ENCODE results near the gene ASB1.
"Not testable (repeated sequence)": the region's sequence is repeated elsewhere in the genome, so short reads cannot be mapped to it uniquely, and the experiment has no call there.

ASB1 gene

DNA sequence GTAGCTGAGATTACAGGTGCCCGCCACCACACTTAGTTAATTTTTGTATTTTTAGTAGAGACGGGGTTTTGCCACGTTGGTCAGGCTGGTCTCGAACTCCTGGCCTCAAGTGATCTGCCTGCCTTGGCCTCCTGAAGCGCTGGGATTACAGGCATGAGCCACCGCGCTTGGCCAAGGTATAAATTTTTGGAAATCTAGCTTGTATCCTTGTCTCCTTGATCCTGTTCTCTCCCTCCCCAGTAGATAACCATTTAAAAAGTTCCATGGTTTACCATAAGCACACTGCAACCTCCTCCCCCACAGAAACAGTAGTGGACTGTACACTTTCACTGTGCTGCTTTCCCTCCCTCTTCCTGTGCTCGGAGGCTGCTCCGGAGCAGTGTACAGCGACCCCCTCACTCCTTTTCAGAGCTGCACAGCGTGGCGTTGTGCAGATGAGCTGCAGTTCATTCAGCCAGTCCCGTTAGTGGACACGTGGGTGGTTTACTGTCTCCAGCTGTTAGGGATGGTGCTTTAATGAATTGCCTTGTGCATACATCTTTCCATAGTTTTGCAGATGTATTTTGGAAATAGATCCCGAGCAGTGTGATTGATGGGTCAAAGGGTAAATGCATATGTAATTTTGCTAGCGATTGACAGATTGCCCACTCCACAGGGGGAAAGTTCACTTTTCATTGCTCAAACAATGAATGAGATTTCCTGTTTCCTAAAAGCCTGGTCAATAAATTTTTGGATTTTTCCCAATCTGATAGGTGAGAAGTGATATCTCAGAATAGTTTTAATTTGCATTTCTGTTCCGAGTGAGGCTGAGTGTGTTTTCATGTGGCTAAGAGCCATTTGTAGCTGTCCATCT is 14.8 kb downstream of the ASB1 start:
- peak in 1 of 10 donors; percentile 55 for DNase-seq
- intact Hi-C loops (cut with DNase I): no loop called here

DNA sequence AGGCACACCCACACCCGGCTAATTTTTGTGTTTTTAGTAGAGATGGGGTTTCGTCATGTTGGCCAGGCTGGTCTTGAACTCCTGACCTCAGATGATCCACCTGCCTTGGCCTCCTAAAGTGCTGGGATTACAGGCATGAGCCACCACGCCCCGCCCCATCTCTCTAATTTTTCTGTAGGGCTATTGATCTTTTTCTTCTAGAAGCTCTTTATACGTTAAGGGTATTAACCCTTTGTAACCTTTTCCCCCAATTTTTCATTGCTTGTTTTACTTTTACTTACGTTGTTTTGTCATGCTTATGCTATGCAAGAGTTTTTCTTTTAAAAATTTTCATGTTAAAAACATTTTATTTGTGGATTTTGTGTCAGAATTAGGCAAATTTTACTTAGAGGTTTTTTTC is 15.5 kb downstream of the ASB1 start:
- intact Hi-C loops (cut with DNase I); DNase-seq: not testable (repeated sequence)

DNA sequence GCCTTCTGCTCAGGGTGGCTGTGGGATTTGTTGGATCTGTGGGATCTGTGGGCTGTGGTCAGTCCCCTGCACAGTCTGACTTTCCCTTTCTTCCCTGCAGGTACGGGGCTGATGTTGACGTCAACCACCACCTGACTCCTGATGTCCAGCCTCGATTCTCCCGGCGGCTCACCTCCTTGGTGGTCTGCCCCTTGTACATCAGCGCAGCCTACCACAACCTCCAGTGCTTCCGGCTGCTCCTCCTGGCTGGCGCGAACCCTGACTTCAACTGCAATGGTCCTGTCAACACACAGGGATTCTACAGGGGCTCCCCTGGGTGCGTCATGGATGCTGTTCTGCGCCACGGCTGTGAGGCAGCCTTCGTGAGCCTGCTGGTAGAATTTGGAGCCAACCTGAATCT is 17.5 kb downstream of the ASB1 start:
- intact Hi-C loops (cut with DNase I): no loop called here
- no peak for DNase-seq

DNA sequence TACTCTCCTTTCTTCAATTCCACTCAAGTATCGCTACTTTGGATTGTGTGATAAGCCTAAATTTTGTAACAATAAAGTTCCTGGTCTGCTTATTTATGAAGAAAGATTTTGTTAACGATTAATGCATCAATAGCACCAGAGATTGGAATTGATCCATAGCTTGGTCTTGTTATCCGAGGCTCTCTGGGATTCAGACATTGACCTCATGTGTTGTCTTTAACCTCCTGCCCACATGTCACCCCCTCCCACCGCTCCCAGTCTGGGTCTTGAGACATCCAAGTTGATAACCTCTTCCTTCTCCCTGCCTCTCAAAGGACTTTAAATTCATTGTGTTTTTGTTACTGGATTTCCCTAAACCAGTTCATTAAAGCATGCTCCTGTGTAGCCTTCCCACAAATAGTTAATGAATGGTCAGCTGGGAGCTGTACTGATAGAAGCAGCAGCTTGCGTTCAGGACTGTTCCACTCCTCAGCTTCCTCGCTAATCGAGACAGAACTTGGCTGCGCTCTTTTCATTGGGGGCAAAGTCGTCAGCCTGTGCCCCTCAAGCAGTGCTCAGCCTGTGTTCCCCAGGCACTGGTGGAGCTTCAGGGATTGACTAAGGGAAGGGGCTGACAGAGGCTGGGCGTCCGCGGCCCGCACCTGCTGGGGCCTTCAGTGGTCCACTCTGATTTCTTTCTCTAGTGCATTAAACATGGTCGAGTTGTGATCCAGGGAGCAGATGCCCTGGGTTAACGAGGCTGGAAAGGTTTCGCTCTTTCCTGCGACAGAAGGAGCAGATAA is 18.9 kb downstream of the ASB1 start:
- DNase-seq: peak in 1 of 10 donors; percentile 58
- intact Hi-C loops (cut with DNase I): no loop called here

DNA sequence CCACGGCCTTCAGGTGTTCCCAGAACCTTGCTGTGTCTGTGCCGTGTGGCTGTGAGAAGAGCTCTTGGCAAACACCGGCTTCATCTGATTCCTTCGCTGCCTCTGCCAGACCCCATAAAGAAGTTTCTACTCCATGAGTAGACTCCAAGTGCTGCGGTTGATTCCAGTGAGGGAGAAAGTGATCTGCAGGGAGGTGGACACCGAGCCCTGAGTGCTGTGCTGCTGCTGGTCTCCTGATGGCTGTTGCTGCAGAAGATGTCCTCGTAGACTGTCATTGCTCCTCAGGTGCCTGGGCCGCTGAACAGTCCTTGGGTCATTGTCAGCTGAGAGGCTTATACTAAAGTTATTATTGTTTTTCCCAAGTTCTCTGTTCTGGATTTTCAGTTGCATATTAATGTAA is 19.6 kb downstream of the ASB1 start:
- intact Hi-C loops (cut with DNase I): no loop called here
- DNase-seq: peak in 1 of 10 donors; percentile 5

DNA sequence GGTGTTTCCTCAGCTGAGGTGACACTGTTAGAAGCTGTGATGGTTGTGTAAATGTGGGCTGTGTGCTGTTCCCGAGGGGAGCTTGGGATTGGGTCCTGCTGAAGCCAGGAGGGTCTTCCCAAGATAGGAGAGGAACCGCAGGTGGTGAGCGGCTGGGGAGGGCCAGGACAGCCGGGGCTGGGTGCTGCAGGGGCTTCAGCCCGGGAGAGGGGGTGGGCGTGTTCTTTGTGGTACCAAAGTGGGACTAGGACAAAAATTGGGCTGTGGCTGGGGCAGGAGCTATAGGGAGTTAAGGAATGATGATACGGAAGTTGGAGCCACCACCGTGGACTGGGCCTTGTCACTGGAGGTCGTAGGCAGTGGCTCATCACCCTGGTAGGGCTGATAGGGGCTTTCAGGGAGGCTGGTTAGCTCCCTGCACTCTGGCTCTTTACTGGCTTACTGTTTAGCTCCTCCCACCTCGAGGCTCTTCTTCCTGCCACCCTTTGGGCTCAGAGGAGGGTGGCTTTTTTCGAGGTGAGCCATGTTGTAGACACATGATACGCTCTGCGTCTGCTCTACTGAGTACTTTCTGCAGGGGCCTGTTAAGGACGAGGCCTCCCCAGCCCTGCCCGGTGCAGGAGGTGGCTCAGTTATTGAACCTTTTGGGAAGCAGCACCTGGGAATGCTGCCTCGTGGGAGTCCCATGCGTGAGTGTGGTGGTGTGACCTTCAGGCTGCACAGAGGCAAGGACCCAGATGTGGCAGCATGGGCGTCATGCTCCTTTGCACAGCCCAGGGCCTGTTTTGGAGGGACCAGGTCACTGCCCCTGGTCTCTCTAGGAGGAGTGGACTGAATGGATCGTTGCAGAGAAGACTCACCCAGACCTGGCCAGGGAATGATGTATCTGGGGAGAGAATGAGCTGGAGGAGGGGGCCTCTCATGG is 21.6 kb downstream of the ASB1 start:
- DNase-seq: no peak
- intact Hi-C loops (cut with DNase I): no loop called here

DNA sequence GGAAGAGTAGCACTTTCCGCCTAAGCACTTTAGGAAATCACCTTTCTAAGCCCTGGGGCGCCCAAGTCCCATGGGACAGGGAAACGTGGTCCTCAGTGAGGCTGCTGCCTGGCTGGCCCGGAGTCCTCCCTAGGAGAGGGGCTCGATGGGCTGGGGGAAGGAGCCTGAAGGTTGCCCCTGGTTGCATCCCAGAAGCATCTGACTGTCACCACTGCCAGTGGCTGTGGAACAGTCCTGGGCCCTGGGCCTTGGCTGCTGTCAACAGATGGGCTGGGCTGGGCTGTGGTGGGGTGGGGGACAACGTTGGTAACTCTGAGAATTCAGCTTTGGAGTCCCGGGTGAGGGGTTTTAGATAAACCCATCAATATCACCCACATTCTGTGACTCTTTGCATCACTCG is 22.5 kb downstream of the ASB1 start:
- DNase-seq: no peak
- intact Hi-C loops (cut with DNase I): no loop called here

DNA sequence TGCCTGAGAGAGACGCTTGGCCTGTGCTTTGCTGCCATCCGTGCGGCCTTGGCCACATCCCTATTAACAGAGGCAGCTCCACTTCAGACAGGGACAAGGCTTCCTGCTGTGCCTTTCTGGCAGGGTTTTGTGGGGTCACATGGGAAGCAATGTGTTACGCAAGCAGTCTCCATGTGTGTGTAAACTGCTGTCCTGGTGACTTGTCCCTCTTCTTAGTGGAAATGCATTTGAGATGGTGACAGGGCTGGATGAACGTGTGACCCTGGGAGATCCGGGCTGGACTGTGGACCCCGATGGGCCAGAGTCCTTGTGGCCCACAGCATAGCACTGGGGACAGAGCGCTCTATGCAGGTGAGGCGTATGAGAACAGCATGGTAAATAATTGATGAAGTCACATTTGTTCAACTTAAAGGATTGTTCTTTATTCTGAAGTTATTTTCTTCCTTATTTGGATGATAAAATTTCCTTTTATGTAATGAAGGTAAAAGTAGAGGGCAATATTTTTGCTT is 23.2 kb downstream of the ASB1 start:
- intact Hi-C loops (cut with DNase I): no loop called here
- DNase-seq: peak in 1 of 10 donors; percentile 21

DNA sequence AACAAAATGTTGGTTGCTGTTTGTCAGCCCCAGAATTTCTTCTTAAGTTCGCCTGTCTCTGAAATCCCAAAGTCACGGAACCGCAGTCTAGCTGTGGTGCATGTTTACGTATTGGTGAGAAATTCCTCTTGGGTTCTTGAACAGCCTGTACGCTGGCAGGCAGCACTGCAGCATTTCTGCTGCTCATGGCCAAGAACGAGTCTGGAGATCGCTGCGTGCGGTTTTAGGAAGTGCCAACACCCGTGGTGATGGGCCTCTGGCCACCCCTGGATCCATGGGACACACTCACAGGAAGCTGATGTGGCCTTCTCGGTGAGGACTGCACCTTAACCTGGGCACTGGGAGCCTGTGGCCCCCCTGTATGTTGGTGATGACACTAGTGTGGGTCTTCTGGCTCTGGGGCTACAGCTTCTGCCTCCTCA is 23.7 kb downstream of the ASB1 start:
- DNase-seq: peak in 1 of 10 donors; percentile 39
- intact Hi-C loops (cut with DNase I): no loop called here

DNA sequence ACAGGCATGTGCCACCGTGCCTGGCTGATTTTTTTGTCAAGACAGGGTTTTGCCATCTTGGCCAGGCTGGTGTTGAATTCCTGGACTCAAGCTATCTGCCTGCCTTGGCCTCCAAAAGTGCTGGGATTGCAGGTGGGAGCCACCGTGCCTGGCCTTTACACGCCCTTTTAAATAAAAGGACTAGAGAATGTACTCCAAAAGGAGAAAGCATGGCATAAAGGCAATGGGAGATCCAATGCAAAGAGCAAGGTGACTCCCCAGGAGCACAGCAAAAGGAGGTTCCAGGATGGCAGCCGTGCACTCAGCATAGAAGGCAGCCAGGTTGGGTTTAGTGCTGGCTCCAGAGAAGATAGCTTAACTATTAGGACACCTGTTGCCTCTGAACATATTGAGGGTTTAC is 27.1 kb downstream of the ASB1 start:
- no peak for DNase-seq
- intact Hi-C loops (cut with DNase I): no loop called here

DNA sequence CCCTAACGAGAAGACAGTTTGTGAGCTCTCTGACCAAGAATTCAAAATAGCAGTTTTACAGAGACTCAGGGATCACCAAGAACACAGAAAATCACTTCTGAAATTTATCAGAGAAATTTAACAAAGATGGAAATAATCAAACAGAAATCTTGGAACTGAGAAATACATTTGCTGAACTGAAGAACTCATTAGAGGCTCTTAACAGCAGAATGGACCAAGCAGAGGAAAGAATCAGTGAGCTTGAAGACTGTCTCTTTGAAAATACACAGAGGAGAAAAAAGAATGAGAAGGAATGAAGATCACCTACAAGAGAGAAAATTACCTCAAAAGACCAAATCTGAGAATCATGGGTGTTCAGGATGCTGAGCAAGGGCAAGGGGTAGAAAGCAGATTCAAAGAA is 29.7 kb downstream of the ASB1 start:
- DNase-seq: no peak

DNA sequence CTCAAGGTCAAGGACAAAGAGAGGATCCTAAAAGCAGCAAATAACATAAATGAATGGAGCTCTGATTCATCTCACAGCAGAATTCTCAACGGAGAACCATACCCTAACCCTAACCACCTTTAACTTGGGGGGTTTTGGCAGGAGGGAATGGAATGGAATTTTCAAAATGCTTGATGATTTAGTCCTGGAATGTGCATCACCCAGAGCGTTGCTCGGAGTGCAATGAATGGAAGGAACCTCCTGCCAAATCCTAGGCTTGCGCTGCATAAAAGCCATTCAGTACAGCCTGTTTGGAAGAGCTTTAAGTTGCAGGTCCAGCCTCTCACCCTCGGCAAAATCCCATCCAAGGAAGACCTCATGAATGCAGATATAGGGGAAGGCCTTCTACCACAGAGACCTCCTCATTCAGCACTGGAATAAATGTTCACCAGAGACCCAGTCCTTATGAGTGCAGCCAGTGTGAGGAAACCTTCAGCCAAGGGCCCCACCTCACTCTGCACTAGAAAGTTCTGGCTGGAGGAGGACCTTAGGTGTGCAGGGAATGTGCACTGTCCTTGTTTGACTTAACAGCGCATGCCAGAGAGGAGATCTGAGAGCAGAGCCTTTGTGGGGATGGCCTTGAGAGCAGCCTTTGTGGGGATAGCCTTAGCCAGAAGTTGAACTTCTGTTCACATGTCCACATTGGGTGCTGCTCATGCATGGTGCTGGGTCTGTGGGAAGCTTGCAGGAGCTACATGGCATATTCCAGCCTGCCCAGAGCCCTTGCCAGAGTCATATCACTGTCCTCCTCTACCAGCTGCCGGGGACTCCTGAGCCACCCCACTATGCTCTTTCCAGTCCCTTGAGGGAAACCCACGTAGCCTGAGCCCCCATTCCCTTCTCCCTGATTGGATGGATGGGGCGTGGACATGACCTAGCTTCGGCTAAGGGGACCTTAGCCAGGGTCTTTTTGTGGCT is 30.5 kb downstream of the ASB1 start:
- DNase-seq: no peak

More for the DNA sequence above, 29.7 kb downstream of the ASB1 start:
- intact Hi-C loops (cut with DNase I): no loop called here

DNA sequence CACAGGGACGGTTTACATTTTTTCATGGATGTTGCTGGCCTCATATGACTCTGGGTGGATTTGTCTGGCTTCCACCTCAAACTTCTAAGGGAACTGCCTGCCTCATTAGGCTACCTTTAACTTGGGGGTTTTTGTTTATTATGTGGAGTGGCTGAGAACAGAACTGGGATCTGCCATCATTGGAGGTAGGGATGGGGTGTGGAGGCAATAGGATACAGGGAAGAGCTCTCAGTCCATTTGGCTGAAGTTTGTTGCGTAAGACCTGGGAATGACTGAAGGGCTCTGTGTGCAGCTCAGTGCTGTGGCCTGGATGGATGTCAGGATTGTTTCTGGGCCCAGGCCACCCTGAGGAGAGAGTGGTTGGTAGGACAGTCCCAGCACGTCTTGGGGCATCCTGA is 31.2 kb downstream of the ASB1 start:
- DNase-seq: no peak
- intact Hi-C loops (cut with DNase I): no loop called here

More for the DNA sequence above, 30.5 kb downstream of the ASB1 start:
- intact Hi-C loops (cut with DNase I): no loop called here

DNA sequence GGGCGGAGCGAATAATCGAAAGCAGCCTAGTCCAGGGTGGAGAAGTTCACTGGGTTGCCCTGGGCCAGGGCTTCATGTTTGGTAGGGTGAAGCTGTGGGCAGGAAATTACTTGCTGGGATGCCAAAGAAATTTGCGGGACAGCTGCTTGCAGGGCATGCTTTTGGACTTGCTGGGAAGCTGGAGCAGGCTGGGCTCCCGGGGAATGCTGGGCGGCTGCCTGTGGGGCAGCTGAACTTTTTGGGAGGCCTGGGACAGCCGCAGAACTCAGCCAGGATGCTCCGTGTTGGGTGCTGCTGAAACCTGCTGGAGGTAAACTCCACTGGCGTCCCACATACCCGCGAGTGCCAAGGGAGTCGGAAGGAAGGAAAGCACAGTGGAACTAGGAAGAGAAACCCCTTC is 31.9 kb downstream of the ASB1 start:
- intact Hi-C loops (cut with DNase I): no loop called here
- DNase-seq: no peak

DNA sequence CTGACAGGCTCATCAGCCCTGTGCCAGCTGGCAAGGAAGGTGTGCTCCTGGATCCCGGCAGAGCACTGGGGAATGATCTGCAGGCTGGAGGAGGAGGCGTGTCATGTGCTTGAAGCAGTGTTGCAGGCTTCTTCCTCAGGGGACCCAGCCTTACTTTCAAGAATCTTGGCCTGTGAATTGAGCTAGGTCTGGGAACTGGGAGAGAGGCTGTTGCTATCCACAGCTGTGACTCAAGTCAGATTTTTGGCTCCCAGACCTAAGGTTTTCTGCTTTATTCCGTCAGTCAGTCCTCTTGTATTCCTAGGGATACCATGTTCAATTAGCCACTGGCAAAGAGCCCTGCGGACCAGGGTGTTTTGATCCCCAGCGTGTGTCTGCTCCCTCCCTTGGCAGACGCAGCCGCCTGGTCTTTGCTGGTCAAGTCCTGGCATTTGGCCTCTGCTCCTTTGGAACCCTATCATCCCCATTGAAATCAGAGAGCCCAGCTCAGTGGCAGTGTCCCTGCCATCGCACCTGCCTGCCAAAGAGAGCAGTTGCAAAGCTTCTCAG is 32.4 kb downstream of the ASB1 start:
- peak in 2 of 10 donors; percentile 29 to 34 for DNase-seq
- intact Hi-C loops (cut with DNase I): no loop called here

DNA sequence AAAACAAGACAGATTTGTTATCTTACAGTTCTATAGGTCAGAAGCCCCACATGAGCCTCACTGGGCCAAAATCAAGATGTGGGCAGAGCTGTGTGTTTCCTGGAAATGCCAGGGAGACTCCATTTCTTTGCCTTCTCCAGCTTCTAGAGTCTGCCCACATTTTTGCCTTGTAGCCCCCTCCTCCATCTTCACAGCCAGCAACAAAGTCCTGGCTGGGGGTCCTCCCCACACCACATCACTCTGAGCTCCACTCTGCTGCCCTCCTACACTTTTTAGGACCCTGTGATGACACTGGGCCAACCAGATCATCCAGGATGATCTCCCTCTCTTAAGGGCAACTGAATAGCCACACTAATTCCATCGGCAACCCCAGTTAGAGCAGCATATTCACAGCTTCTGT is 34.3 kb downstream of the ASB1 start:
- DNase-seq: no peak
- intact Hi-C loops (cut with DNase I): no loop called here

DNA sequence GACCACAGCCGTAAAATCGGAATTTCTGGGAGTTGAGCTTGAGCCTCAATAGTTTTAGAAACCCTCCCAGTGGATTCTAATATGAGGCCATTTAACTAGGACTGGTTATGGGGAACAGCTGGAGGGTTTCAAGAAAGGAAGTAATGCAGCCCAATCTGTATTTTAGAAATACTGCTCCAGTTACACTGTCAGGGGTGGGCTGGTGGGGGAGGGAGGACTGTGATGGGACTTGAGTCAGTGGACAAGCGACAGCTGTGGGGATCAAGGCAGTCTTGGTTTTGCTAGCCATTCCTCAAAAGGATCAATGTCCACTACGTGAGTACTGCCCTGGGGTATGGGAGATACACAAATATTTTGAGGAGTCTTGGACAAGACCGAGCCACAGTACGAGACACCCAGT is 34.8 kb downstream of the ASB1 start:
- intact Hi-C loops (cut with DNase I): no loop called here
- no peak for DNase-seq

DNA sequence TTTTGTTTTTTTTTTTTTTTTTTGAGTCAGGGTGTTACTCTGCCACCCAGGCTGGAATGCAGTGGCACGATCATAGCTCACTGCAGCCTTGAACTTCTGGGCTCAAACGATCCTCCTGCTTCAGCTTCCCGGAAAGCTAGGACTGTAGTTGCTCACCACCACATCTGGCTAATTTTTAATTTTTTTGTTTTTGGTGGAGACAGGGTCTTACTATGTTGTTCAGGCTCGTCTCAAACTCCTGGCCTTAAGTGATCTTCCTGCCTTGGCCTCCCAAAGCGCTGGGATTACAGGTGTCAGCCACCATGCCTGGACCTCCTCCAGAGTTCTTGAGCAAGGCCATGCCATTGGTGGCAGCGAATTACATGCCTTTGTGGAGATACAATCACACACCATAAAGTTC is 35.2 kb downstream of the ASB1 start:
- DNase-seq: no peak

DNA sequence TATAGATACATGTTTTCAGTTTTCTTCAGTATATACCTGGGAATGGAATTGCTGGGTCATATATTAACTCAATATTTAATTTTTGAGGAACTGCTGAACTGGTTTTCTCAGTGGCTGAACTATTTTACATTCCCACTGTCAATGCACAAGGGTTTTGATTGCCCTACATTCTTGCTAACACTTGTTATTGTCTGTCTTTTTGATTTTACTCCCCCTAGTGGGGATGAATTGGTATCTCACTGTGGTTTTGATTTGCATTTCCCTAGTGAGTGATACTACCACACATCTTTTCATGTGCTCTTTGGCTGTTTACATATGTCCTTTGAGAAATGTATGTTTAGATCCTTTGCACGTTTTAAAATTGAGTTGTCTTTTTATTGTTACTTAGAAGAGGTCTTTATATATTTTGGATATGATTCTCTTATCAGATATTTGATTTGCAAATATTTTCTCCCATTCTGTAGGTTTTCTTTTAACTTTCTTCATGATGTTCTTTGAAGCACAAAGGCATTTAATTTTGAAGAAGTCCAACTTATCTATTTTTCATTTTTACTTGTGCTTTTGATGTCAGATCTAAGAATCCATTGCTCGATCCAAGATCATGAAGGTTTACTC is 36.2 kb downstream of the ASB1 start:
- DNase-seq: no peak
- intact Hi-C loops (cut with DNase I): no loop called here

More for the DNA sequence above, 35.2 kb downstream of the ASB1 start:
- intact Hi-C loops (cut with DNase I): no loop called here

All from posterior cingulate gyrus (tissue), 11 donors.